H9 (cell line): ENCODE data around the gene SEMA3D. TPM values are rescaled to one million over a fixed set of nuclear protein-coding genes. Genes with fewer than 3 reads are reported as not detected.

Experiments used
- DNase-seq: peaks from one replicate; pipeline ENCODE4 v3.0.0-alpha.2; 2017
- H2AFZ ChIP-seq: one replicate; pipeline ENCODE4 v1.6.1; 2013; ENCODE audit warnings: mild to moderate bottlenecking, low read length, control low read depth, moderate library complexity
- H2AK5ac ChIP-seq: 2 replicates; pipeline ENCODE4 v1.6.1; 2013; ENCODE audit warnings: low read length, control low read depth, mixed read lengths; ENCODE audit not compliant: insufficient read length
- H2BK120ac ChIP-seq: one replicate; pipeline ENCODE4 v1.6.1; 2013; ENCODE audit warnings: low read depth, mild to moderate bottlenecking, low read length, control low read depth, inconsistent platforms; ENCODE audit not compliant: poor library complexity, severe bottlenecking
- H2BK12ac ChIP-seq: 2 replicates; pipeline ENCODE4 v1.6.1; 2013; ENCODE audit warnings: low read length, control low read depth, mixed read lengths, low read depth; ENCODE audit not compliant: insufficient read length
- H2BK15ac ChIP-seq: 2 replicates; pipeline ENCODE4 v1.6.1; 2013; ENCODE audit warnings: low read depth, low read length, control low read depth
- H2BK20ac ChIP-seq: one replicate; pipeline ENCODE4 v1.6.1; 2013; ENCODE audit warnings: low read depth, mild to moderate bottlenecking, low read length, control low read depth, inconsistent platforms; ENCODE audit not compliant: poor library complexity, severe bottlenecking
- H2BK5ac ChIP-seq: 2 replicates; pipeline ENCODE4 v1.6.1; 2013; ENCODE audit warnings: low read length, control low read depth, mixed read lengths; ENCODE audit not compliant: insufficient read length
- H3K14ac ChIP-seq: 2 replicates; pipeline ENCODE4 v1.6.1; 2013; ENCODE audit warnings: low read length, control low read depth; ENCODE audit not compliant: insufficient read depth
- H3K18ac ChIP-seq: 2 replicates; pipeline ENCODE4 v1.6.1; 2013; ENCODE audit warnings: low read depth, mild to moderate bottlenecking, mixed read lengths, low read length, control low read depth; ENCODE audit not compliant: insufficient read length
- H3K23ac ChIP-seq: 2 replicates; pipeline ENCODE4 v1.6.1; 2013; ENCODE audit warnings: low read length, control low read depth, mixed read lengths, low read depth; ENCODE audit not compliant: insufficient read length
- H3K23me2 ChIP-seq: 2 replicates; pipeline ENCODE4 v1.6.1; 2013; ENCODE audit warnings: low read depth, mild to moderate bottlenecking, mixed read lengths, low read length, control low read depth; ENCODE audit not compliant: insufficient read length, poor library complexity, severe bottlenecking
- H3K27ac ChIP-seq: 2 replicates; pipeline ENCODE4 v1.5.1; 2013; ENCODE audit warnings: low read length, control low read depth, mixed read lengths, low read depth; ENCODE audit not compliant: insufficient read length
- H3K27me3 ChIP-seq: 2 replicates; pipeline ENCODE4 v1.6.1; 2013; ENCODE audit warnings: low read length, control low read depth, inconsistent platforms; ENCODE audit not compliant: insufficient read depth
- H3K4ac ChIP-seq: 2 replicates; pipeline ENCODE4 v1.6.1; 2013; ENCODE audit warnings: low read depth, mild to moderate bottlenecking, control low read depth, inconsistent platforms, low read length, moderate library complexity
- H3K4me1 ChIP-seq: 2 replicates; pipeline ENCODE4 v1.6.1; 2013; ENCODE audit warnings: low read length, control low read depth, inconsistent platforms; ENCODE audit not compliant: insufficient read depth
- H3K4me2 ChIP-seq: 2 replicates; pipeline ENCODE4 v1.6.1; 2013; ENCODE audit warnings: low read length, control low read depth, mixed read lengths; ENCODE audit not compliant: insufficient read length, insufficient read depth
- H3K56ac ChIP-seq: 2 replicates; pipeline ENCODE4 v1.6.1; 2013; ENCODE audit warnings: low read depth, mild to moderate bottlenecking, mixed read lengths, low read length, control low read depth; ENCODE audit not compliant: insufficient read length
- H3K79me1 ChIP-seq: 2 replicates; pipeline ENCODE4 v1.6.1; 2013; ENCODE audit warnings: low read depth, mild to moderate bottlenecking, moderate library complexity, low read length, control low read depth, inconsistent platforms; ENCODE audit not compliant: insufficient read depth, poor library complexity, severe bottlenecking
- H3K79me2 ChIP-seq: 2 replicates; pipeline ENCODE4 v1.6.1; 2013; ENCODE audit warnings: low read length, control low read depth, inconsistent platforms; ENCODE audit not compliant: insufficient read depth
- H3K9ac ChIP-seq: 2 replicates; pipeline ENCODE4 v1.6.1; 2013; ENCODE audit warnings: low read length, control low read depth, mixed read lengths; ENCODE audit not compliant: insufficient read length; ENCODE audit errors: extremely low read depth
- H3K9me3 ChIP-seq: one replicate; pipeline ENCODE4 v1.6.1; 2013; ENCODE audit warnings: low read depth, low read length, inconsistent platforms; ENCODE audit not compliant: control insufficient read depth
- H3T11ph ChIP-seq: one replicate; pipeline ENCODE4 v1.6.1; 2013; ENCODE audit warnings: mild to moderate bottlenecking, low read length, control low read depth, inconsistent platforms
- H4K20me1 ChIP-seq: one replicate; pipeline ENCODE4 v1.6.1; 2013; ENCODE audit not compliant: control insufficient read depth, insufficient read length, insufficient read depth
- H4K5ac ChIP-seq: 2 replicates; pipeline ENCODE4 v1.6.1; 2013; ENCODE audit warnings: low read depth, mild to moderate bottlenecking, mixed read lengths, low read length, control low read depth; ENCODE audit not compliant: insufficient read length
- H4K8ac ChIP-seq: replicated peaks from 2 replicates; pipeline ENCODE4 v1.6.1; 2013; ENCODE audit warnings: low read length, control low read depth, mixed read lengths, low read depth; ENCODE audit not compliant: insufficient read length
- H4K91ac ChIP-seq: 2 replicates; pipeline ENCODE4 v1.6.1; 2013; ENCODE audit warnings: low read depth, mild to moderate bottlenecking, moderate library complexity, mixed read lengths, low read length, control low read depth; ENCODE audit not compliant: insufficient read length
- H3K27ac Mint-ChIP-seq, 3 experiments: 2 replicates in 2 of 3; 3 replicates in 1 of 3; pipeline ENCODE4 v1.8.0; 2020 to 2021; ENCODE audit warnings: mixed read lengths in 3 of 3, mild to moderate bottlenecking in 1 of 3, moderate library complexity in 1 of 3
- H3K27me3 Mint-ChIP-seq: 2 replicates; pipeline ENCODE4 v1.8.0; 2021; ENCODE audit warnings: low read depth, mild to moderate bottlenecking, moderate library complexity, mixed read lengths
- H3K36me3 Mint-ChIP-seq, 3 experiments: 2 replicates in 2 of 3; 3 replicates in 1 of 3; pipeline ENCODE4 v1.8.0; 2020 to 2021; ENCODE audit warnings: low read depth in 3 of 3, mixed read lengths in 3 of 3; ENCODE audit not compliant: insufficient read depth in 1 of 3
- H3K4me1 Mint-ChIP-seq, 2 experiments: 2 replicates each; pipeline ENCODE4 v1.8.0; 2020; ENCODE audit warnings: mixed read lengths in 2 of 2
- H3K4me3 Mint-ChIP-seq, 2 experiments: 2 replicates in 1 of 2; 3 replicates in 1 of 2; pipeline ENCODE4 v1.8.0; 2020 to 2021; ENCODE audit warnings: mild to moderate bottlenecking in 2 of 2, mixed read lengths in 2 of 2, moderate library complexity in 1 of 2
- H3K9me3 Mint-ChIP-seq, 2 experiments: 2 replicates in 1 of 2; 3 replicates in 1 of 2; pipeline ENCODE4 v1.8.0; 2020; ENCODE audit warnings: mild to moderate bottlenecking in 2 of 2, mixed read lengths in 2 of 2, moderate library complexity in 1 of 2
- CTCF ChIP-seq: fragments of 200-600 bp; sonication (generic); conservative IDR thresholded peaks from 3 replicates; pipeline ENCODE4 v1.8.0; 2021; ENCODE audit warnings: antibody characterized with exemption, mild to moderate bottlenecking
- WGBS: extraction: QIAGEN DNeasy Blood & Tissue Kit; methylation state at CpG from one replicate; pipeline ENCODE4 v1.1.7; 2013; ENCODE audit warnings: missing lambda C conversion rate, low lambda C conversion rate, mixed read lengths; ENCODE audit not compliant: insufficient read length; ENCODE audit errors: extremely low coverage; 5-methylcytosine and 5-hydroxymethylcytosine counted together
- total RNA-seq: library from RNA; stranded (reverse); gene quantifications from 2 replicates; pipeline ENCODE4 v1.2.1, GENCODE V29; 2021

The SEMA3D gene
- total RNA-seq, 1 experiment from 2014 or later: 5.4 TPM

- no peak overlapping the region for H3K27ac Mint-ChIP-seq
Measured at GRCh38 chr7:85115006-85115405, 71.8 kb downstream of the SEMA3D start.

More at GRCh38 chr7:85115006-85115405, 71.8 kb downstream of the SEMA3D start:
- H3K27ac ChIP-seq: no peak overlapping the region
- H3K4me1 ChIP-seq: no peaks in the 10 kb centered on the region
- no peak overlapping the region for H2BK120ac ChIP-seq
- no peaks in the 10 kb centered on the region for H3K79me1 ChIP-seq
- H3K79me2 ChIP-seq: no peaks in the 10 kb centered on the region; the same call in 1 of the 2 replicates
- H3K23me2 ChIP-seq: no peaks in the 10 kb centered on the region
- H4K20me1 ChIP-seq: no peaks in the 10 kb centered on the region
- H4K91ac ChIP-seq: no peak overlapping the region
- no peak overlapping the region for H3K4me2 ChIP-seq
- H3K56ac ChIP-seq: no peak overlapping the region
- H4K8ac ChIP-seq: no peak overlapping the region
- H3T11ph ChIP-seq: no peak overlapping the region
- no peak overlapping the region for H2BK20ac ChIP-seq
- Mint-ChIP-seq H3K4me3 (no peak overlapping the region), H3K27me3 (no peaks in the 10 kb centered on the region), H3K36me3 (no peaks in the 10 kb centered on the region), H3K9me3 (no peaks in the 10 kb centered on the region), H3K4me1 (no peaks in the 10 kb centered on the region)
- no peaks in the 10 kb centered on the region for H3K9me3 ChIP-seq
- no peaks in the 10 kb centered on the region for H3K27me3 ChIP-seq
- no peak overlapping the region for H2AK5ac ChIP-seq
- no peak for TF ChIP-seq CTCF
- H3K18ac ChIP-seq: no peak overlapping the region
- no peak overlapping the region for H2BK15ac ChIP-seq
- no peak overlapping the region for H3K4ac ChIP-seq
- no peak overlapping the region for H2BK5ac ChIP-seq
- H3K23ac ChIP-seq: no peak overlapping the region
- H2BK12ac ChIP-seq: no peak overlapping the region
- no peak overlapping the region for H4K5ac ChIP-seq
- no peak overlapping the region for H2AFZ ChIP-seq
- no peak overlapping the region for H3K14ac ChIP-seq
- no peak overlapping the region for H3K9ac ChIP-seq
- no CpG with 5 or more reads among the region's 2 CpGs for WGBS
- DNase-seq: no peak
